Bronchial epithelial cell (primary cell): Measurements from ENCODE around the gene SYT6. TPM values are rescaled to one million over a fixed set of nuclear protein-coding genes. Genes with fewer than 3 reads are reported as not detected.

Experiments used
- DNase-seq: peaks from one replicate; pipeline ENCODE4 v3.0.0-alpha.2; 2010; ENCODE audit warnings: low read depth
- FAIRE-seq: peaks from 2 replicates; lab custom pipeline; 2011; peaks lifted over from hg19 to GRCh38; lab: Jason Lieb, UNC
- H3K27me3 ChIP-seq: 2 replicates; pipeline ENCODE4 v1.5.1; 2011; ENCODE audit warnings: low read length; ENCODE audit not compliant: control insufficient read depth, insufficient read depth
- H3K36me3 ChIP-seq: 2 replicates; pipeline ENCODE4 v1.5.1; 2011; ENCODE audit warnings: low read length; ENCODE audit not compliant: control insufficient read depth, insufficient read depth
- H3K4me3 ChIP-seq: 2 replicates; pipeline ENCODE4 v1.5.1; 2011; ENCODE audit warnings: mild to moderate bottlenecking, low read depth, low read length, control low read depth
- CTCF ChIP-seq: IDR thresholded peaks from 2 replicates; pipeline ENCODE4 v1.5.1; 2011; ENCODE audit warnings: mild to moderate bottlenecking, moderate library complexity, low read length, control low read depth, inconsistent platforms; ENCODE audit not compliant: insufficient read depth, severe bottlenecking
- total RNA-seq: library from RNA; depleted of rRNA; stranded (reverse); fragments of >200 nt; gene quantifications from 2 replicates; pipeline ENCODE4 v1.2.1, GENCODE V29; 2014

SYT6 gene
- total RNA-seq, 1 donor from 2014 or later, result not detected

DNA sequence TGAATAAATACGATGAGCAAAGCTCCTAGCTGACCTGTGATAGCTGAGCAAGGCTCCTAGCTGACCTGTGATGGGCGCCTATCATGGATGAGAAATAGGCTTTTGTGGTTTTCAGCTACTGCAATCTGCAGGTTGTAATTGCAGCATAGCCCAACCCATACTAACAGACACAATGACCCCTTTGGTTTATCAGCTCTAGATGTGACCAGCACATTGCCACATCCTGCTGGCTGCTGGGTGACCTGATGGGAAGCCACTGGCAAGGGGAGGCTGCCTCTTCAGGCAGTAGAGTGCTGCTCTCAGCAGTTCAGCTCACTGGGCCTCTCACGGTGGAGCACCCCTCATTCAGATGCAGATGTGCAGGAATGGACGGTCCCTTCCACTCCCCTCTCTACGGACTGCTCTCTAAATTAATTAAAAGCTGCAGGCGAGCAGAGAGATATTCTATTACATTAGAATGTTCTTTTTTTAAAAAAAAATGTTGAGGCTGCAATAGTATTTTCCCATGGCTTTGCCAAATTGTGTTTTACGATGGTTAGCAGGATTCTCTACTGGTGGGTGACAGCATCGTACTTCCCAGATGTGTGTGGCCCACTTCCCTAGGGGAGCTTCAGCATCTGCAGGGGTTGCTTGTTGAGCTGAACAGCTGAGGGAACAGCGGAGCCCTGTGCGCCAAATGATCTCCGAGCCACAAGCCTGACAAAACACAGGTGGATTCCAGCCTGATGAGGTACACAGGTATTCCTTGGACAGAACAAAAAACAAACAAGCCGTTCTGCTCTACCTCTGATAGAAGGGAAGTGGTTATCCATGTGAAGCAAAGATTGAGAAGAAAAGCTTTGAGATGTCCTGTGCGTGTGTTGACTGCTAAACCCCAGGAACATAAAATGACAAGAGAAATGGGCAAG lies 65.0 kb downstream of the SYT6 start:
- FAIRE-seq (no peak), DNase-seq (no peak)
- Histone ChIP-seq H3K36me3 (no peaks in the 10 kb centered on the region), H3K27me3 (peaks cover 7% of the 10 kb centered on the region), H3K4me3 (no peak overlapping the region)
- TF ChIP-seq CTCF, result no peak

DNA sequence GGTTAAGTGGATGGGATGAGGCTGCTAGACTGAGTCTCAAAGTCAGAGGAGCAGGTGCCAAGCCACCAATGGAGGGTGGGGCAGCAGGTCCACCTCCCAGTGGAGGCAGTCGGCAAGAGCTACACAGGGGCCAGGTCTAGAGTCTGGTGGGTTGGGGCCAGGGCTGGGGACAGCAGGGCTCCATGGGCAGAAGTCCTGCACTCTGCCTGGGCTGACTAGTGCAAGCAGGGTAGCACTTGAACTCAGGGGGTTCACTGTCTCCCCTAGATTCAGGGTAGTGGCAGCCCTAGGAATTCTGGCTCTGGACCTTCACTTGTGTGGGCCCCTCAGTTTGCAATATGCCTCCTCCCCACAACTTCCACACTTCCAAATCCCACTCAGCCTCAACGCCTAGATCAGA lies 66.2 kb downstream of the SYT6 start:
- peaks cover 7% of the 10 kb centered on the region for H3K27me3 ChIP-seq
- H3K4me3 ChIP-seq, result no peak overlapping the region
- no peaks in the 10 kb centered on the region for H3K36me3 ChIP-seq
- FAIRE-seq (no peak), DNase-seq (no peak)
- no peak for TF ChIP-seq CTCF

- no peaks in the 10 kb centered on the region for H3K36me3 ChIP-seq
- peaks cover 7% of the 10 kb centered on the region for H3K27me3 ChIP-seq
- no peak overlapping the region for H3K4me3 ChIP-seq
- no peak for TF ChIP-seq CTCF
- FAIRE-seq (no peak), DNase-seq (no peak)
Measured at GRCh38 chr1:114086601-114087368, 66.9 kb downstream of the SYT6 start.

GRCh38 chr1:114082867-114083585 lies 70.6 kb downstream of the SYT6 start:
- DNase-seq (peak; percentile 63), FAIRE-seq (peak; percentile 81)
- Histone ChIP-seq H3K4me3 (no peak overlapping the region), H3K36me3 (no peaks in the 10 kb centered on the region), H3K27me3 (peaks cover 8% of the 10 kb centered on the region)
- no peak for TF ChIP-seq CTCF

- no peak for TF ChIP-seq CTCF
- no peaks in the 10 kb centered on the region for H3K36me3 ChIP-seq
- H3K27me3 ChIP-seq, result peaks cover 8% of the 10 kb centered on the region
- no peak overlapping the region for H3K4me3 ChIP-seq
- DNase-seq, result no peak
- no peak for FAIRE-seq
Measured at GRCh38 chr1:114082304-114082630, 71.4 kb downstream of the SYT6 start.
